Activated T-helper 9 cell treated with anti-CD3 and anti-CD28 coated beads, Interleukin-2, amount 50 U/mL, for 16 hours (primary cell): ENCODE measurements around the gene AOAH.

Source experiments
- DNase-seq: peaks from one replicate; pipeline ENCODE4 v3.0.0-alpha.2; 2020; ENCODE audit warnings: low read depth

AOAH gene

DNA sequence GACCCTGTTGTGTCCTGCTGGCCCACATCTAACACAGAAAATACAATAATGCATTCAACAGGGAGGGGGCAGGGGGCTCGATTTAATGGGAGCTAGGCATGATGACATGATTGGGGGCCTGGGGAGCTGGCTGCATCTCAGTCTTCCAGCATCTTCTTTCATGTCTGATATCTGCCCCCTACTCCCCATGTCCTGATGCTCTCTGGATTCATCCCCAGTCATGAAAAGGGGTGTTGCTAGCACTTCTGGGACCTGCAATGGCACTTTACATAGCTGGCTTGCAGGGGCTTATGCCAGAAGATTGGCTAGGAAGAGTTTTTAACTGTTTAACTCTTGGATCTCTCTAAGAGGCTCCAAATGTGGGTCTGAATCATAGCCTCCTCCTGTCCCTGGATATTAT lies 94.9 kb downstream of the AOAH start:
- DNase-seq: no peak

DNA sequence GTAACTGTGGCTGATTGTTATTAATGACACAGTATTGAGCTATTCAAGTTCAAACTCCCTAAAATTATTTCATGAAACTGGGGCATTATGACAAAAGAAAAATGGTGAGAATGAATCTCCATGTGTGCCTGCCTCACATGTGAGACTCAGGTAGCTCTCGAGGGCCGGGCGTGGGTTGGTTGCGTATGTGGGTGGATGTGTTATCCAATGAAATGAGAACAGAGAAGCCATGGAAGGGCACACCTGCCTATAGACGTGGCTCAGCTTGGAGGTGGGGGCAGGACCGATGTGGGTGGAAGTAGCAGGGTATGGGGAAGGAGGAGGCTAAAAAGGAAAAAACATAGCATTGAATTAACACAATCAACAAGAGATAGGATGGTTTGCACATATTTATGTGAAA lies 96.5 kb downstream of the AOAH start:
- no peak for DNase-seq

DNA sequence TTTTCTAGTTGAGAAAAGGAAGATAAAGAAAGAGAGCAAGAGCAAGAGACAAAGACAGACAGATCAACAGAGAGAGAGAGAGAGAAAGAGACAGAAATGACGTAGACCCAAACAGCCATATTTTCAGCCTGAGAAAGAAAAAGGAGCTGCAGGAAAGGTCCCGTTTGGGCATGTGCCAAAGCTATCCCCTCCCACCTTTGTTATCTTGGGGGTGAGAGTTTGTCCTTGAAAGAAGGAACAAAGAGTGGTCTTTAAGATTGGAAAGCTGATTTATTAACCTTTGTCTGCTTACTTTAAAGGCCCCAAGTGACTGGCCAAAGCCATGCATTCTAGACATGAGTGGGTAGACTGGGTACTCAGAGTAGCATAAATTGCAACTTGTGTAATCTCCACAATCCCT lies 98.2 kb downstream of the AOAH start:
- DNase-seq: no peak

DNA sequence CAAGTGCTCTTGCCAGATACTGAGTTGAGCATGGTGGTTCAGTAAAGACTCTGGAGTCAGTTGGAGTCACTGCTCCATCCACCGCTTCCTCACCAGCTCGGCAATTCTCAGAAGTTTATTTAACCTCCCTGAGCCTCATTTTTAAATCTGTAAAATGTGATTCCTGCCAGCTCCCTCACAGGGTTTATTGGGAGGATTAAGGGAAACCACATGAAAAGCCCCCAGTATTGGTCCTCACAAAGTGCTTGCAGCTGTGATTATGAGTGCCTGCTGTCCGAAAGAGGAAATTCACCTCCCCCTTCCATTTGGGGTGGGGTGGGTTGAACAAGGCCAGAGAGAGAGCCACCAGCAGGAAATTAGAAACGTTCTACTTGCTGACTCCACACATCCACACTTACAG lies 99.0 kb downstream of the AOAH start:
- no peak for DNase-seq

DNA sequence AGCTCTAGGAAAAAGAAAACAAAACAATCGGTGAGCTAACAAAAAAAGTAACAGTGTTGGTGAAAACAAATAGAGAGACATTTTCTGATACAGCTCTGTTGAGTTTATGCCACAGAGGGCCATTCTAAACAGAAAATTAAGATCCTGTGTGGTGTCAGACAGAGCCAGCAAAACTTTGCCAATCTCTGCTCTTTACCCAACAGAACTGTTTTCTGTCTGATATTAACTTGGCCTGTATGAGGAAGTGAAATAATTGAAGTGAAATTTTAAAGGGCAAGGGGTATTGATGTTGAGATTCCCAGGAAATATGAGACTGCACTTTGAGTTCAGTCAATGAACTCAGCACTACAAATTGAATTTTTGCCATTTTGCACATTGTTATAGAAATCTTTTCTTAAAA lies 101.0 kb downstream of the AOAH start:
- DNase-seq: no peak

DNA sequence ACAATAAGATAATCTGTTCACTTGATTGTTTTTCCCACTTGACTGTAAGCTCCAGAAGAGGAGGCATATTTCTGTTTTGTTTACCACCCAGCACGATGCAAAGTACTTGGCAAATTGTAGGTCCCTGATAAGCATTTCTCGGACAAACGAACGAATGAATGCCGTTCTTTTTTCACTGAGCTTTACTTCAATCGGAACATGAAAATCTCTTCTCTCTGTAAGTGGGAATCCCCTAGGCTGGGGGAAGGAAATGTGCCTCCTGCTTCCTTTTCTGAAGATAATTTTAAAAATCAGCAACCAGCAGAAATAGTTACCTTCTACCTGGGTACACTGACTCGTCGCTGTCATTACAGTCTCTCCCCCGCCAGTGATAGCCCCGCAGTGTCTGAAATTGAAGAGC lies 102.9 kb downstream of the AOAH start:
- no peak for DNase-seq

DNA sequence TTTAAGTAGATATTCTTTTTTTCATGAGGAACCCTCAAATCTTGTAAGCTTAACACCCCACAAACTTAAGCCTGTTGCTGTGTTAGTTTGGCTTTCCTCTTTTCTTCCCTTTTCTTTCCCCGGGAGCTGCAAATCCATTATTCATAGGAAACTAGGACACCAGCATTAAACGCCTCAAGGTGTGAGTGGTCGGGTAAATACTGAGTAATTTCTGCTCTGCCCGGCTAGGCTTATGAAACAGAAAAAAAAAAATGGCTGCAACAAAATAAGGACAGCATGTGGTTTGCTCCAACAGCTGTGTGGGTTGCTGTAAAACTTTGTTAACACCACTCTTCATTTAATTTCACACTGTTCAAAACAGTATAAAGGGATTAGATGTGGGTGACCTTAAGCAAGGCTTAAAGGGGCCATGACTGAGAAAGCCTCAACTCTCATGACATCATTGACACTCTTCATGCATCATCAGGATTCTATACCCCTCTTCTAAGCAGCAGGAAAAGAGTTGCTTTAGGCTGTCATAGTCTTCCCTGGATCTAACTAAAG lies 104.1 kb downstream of the AOAH start:
- no peak for DNase-seq

DNA sequence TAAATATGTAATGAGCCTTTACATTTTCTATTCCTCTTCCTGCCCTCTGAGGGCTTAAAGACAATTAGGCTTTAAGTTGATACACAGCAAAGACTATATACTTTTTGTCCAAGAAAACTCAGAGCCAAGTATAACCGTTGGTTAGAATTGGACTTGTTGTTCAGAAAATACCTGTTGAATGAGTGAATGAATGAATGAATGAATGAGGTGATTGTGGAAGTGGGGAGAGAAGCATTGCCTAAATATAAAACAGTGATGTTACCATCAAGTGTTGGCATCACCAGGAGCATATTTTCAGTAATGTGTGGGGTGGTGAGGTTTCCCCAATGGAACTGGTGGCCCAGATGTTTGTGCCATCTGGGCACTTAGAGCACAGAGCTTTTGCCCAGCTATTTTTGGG lies 106.9 kb downstream of the AOAH start:
- no peak for DNase-seq

DNA sequence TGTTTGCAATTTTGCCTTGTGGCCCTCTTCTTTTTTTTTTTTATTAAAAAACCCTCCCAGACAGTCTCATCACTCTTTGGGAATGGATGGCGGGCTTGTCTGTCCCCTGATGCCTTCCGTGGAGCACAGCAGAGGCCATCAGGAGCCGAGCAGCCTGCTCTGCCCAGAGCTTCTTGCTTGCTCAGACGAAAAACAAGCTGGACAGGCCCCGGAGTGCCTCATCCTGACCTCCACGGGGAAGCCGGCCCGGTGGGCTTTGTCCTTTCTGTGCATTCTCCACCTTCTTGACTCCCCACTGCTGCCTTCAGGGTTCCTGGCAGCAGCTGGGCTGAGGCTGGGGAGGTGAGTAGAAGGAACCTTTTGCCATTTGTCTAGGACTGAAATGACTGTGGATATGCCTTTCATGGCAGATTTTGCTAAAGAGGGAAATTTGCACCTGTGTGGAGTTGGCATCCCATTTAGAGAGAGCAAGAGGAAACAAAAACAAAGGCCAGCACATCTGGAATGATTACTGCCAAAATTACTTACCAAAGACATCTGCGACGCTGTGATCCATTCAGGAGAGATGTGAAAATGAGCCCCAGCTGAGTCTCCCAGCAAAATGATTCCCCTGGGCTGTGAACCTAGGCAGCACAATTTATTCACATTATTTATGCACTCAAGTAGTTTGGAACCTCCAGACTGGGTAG lies 108.3 kb downstream of the AOAH start:
- no peak for DNase-seq

DNA sequence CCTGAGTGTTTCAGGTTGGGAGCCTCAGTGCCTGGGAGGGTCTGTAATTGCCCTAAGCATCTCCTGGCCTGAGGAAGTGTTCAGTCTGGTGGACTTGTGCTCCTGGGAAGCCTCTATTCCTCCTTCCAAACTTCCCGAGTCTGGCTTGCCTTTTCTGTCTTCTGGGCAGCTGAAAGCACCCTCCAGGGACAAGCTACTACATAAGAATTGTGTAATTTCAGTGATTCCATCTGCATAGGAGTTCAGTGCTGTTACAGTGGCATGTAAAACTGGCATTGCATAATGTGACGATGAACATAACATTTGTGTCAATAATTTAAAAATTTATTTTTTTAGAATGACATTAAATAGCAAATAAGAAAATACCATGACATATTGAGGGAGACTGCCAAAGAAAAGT lies 109.3 kb downstream of the AOAH start:
- DNase-seq: no peak

DNA sequence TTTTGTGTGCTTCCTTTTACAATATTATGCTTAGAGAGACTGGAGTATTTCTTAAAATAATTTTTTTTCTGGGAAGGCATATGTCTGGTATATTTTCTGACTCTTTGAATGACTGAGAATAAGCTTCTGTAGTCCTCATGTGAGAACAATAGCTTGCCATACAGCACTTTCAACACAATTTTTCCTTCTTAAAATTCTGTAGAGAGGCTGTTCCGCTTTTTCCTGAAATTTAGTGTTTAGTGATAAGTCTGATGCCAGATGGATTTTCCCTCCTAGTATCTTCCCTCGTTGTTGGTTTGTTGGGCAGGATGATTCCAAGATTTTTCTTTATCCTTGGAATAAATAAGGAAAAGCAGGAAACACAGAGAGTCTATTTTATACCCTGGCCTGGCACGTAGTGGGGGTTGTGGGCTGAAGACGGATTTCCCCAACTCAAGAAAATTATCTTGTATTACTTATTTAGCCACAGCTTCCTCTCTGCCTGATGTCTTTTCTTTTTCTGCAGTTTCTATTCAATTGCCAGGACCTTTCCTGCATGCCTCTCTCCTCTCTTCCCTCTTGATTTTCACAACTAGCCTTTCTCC lies 111.2 kb downstream of the AOAH start:
- no peak for DNase-seq

DNA sequence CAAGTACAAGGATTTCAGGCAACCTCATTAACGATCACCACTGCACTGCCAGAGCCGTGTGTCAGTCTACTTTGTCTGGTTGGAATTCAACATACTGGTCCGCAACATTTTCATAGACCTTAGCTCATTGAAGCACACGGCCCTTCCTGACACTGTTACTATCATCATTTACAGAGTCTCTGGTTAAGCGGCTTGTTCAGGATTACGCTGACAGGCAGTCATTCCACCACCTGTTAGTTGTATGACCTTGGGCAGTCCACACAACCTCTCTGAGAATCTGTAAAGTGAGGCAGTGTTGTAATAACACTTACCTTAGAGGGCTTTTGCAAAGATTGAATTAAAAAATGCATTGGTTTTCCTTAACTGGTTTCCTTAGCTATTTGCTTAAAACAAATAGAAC lies 112.6 kb downstream of the AOAH start:
- no peak for DNase-seq

DNA sequence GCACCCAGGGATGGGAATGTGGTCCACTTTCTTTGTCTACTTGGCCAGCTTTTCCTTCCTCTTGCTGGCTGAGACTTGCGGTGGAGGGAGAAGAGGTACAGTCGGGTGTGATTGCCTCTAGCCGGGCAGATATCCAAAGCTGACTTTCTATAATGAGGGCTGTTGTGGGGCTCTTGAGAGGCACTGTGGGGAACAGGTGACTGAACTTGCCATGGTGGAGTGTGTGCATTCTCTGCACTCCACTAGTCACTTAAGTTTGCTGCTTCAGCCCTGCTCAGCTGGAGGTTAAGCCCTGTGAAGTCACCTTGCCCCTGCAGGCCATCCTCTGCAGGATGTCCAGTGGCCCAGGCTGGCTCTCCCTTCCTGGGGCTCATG lies 116.6 kb downstream of the AOAH start:
- no peak for DNase-seq

DNA sequence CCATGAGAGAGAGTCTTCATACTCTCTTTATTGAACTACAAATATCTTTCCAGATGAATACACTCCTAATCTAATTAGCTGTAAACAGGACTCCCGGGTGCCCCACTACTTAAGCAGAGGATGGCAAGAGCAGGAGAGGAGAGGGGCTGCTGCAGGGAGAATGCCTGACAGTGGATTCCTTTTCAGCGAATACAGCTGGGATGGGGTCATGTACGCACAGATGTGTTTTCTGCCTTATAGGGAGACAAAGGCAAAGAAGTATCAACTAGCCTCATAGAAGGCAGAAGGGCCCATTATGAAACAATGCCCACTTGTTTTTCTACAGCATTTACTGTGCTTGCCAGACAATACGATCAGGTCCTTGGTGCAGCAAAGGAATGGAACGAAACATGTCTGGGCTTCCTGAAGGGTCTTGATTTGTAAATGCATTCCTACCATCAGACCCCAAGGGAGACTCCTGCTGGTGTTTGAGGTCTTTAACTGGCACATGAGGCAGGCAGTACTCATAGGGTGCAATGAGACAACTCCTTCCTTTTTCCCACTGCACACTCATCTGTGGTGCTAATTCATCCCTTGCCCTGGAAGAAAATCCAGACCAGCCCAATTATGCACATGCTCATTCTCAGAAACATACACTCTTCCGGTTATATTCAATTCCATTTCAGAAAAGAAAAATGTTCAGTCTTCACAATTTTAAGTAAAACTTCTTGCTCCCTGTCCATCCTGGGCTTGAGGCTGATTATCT lies 117.1 kb downstream of the AOAH start:
- DNase-seq: no peak

DNA sequence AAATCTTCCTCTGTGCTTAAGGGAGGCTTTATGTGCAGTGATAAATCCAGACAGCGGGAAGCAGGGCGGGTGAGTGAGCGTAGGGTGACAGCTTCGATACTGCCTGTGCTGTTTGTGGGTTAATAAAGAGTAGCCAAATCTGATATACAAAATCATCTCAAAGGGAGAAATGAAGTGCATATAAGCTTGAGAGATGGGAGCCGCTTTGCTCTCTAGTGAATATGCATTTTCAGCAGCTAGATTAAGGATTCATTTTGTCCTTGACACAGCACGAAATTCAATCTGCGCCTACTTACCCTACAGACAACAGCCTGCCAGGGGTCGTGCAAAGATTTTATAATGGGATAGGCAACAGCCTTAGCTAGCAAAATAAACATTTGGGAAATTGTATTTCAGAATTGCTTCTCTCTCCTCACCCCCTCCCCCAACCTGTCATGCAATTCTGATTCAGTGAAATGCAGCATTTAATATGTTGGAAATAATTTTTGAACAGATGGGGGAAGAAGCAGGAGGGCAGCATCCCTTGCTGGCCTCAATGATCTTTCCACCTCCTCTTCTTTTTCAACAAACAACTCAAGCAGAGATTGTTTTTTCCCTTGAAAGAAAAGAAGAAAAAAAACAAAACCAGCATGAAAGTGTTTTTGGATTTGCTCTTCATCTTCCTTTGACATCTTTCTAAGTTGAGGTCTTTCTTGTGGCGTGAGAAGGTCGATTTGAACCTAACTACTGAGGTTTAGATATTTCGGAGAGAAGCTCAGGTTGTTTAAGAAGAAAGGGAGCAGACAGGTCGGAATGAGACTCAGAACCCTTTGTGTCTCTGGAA lies 117.9 kb downstream of the AOAH start:
- DNase-seq: no peak

DNA sequence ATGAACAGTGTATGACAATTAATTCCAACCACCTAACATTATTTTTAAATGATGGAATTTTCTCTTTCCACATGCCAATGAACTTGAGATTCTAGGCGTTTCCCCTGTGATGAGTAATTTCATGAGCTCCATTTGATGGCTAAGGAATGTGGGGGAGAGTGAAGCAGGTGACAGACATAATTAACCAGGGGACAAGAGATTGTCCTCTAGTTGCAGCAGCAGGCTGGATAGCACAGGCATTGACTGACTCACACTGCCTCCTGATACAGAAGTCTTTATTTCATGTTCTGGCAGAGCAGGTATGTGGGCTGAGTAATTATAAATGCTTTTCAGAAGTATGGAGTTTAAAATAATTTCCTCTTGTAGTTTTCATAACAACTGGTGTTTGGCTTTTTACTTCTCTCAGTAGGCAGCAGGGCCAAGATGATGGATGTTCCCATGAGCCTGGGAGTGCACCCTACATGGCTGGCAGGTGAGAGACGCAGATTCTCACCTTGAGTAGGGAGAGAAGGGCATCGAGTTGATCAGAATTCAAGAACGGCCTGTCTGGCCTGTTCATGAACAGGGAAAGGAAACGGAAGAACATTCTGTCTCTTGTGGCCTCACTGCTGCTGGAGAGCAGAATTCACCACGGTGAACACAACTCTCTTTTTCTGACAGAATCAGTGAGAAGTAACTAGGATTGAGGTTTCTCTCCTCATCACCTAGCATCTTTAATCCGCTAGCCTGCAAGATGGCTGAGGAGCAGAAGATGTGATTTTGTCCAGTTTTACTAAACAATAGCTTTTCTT lies 118.8 kb downstream of the AOAH start:
- DNase-seq: no peak

DNA sequence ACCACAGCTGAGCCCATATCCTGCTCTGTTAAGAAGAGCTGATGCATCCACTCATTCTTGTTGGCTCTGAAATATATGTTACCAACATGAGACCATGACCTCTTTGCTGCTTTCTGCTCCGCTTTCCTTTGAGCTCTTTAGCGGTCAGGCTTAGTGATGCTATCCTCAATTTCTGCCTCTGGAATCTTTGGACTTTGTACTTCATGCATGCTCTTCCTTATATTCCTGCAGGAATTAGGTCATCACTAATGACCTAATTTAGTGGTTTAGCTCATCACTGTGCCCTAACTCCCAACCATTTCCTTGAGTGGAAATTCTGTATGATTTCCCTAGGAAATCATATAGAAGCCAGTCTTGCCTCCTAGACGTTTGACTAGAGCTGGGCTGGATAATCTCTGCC lies 119.5 kb downstream of the AOAH start:
- DNase-seq: no peak

DNA sequence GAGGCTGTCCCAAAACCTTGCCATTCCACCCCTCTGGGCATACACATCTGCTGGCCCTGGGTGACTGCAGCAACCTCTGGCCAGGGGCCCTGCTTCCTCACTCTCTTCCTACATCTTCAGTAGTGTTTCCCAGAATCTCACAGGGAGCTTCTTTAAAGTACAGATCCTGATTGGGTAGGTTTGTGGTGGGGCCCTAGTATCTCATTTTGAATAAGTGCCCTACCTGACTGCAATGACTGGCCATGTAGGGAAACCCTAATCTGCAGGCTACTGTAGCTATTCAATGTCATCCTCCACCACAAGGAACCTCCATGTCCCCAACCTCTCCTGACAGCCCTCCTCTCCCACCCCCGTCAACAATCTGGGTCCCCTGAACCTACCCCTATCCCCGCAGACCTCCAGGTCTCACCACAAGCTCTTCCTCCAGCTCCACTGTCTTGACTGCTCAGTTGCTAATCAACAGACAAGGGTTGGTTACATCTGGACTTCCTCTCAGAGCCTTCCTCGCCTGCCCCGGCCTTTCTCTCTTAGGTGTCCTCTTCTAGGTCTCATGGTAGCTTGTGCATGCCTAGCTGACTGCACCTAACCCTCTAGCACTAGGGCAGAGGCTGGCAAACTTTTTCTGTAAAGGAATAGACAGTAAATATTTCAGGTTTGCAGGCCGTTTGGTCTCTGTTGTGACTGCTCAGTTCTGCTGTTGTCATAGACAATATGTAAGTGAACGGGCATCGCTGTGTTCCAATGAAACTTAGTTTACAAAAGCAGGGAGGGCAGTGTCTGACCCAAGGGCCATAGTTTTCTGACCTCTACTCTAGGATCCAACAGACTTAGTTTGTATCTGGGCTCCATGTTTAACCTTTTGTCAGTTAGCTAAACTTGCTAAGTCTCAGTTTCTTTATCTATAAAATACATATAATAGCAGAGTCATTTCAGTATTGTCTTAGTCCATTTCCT lies 121.1 kb downstream of the AOAH start:
- DNase-seq: no peak

DNA sequence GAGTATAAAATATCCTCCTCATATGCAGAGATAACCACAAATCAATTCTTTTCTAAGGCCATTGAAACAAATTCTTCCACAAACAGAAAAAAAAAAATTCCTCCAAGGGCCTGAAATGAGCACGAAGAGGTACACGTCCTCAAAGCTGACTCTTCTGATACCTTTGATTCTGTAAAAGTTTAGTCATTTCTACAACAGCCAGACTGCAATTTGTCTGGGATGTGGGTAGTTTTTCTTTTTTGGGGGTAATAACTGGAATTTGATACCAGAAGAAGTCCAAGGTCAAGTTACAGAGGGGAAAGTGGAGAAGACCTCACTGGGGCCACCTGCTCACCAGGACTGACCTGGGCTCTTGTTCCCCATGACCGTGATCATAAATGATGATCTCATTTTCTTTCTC lies 121.8 kb downstream of the AOAH start:
- DNase-seq: no peak

DNA sequence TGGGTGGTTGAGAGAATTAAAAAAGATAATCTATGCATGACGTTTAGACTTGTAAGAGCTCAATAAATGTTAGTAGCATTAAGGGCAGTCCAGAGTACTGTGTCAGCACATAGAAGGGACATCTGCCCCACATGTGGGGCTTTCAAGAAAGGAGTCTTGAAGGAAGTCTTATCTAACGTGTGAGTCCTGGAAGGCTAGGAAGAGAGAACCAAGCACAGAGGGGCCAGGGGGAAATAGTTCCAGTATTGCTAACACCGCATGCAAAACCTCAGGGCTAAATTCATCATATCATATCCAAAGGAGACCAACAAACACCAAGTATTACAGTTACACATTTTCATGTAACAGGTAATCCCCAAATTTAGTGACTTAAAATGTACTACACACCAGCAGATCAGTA lies 122.7 kb downstream of the AOAH start:
- no peak for DNase-seq
